Endothelial cell (in vitro differentiated cells): ENCODE data around the gene RCN1. TPM values are rescaled to one million over a fixed set of nuclear protein-coding genes. Genes with fewer than 3 reads are reported as not detected.

ENCODE experiments used
- DNase-seq: peaks from one replicate; pipeline ENCODE4 v3.0.0; 2021; ENCODE audit warnings: low spot score
- H3K27ac Mint-ChIP-seq: one replicate; pipeline ENCODE4 v1.8.0; 2021; ENCODE audit warnings: mixed read lengths, inconsistent platforms; ENCODE audit not compliant: unreplicated experiment
- H3K27me3 Mint-ChIP-seq: one replicate; pipeline ENCODE4 v1.8.0; 2021; ENCODE audit warnings: mild to moderate bottlenecking, moderate library complexity, mixed read lengths, inconsistent platforms; ENCODE audit not compliant: unreplicated experiment
- H3K36me3 Mint-ChIP-seq: one replicate; pipeline ENCODE4 v1.8.0; 2021; ENCODE audit warnings: mild to moderate bottlenecking, low read depth, mixed read lengths, inconsistent platforms; ENCODE audit not compliant: unreplicated experiment
- H3K4me1 Mint-ChIP-seq: one replicate; pipeline ENCODE4 v1.8.0; 2021; ENCODE audit warnings: mild to moderate bottlenecking, mixed read lengths, inconsistent platforms; ENCODE audit not compliant: unreplicated experiment
- H3K4me3 Mint-ChIP-seq: one replicate; pipeline ENCODE4 v1.8.0; 2021; ENCODE audit warnings: mild to moderate bottlenecking, mixed read lengths, inconsistent platforms; ENCODE audit not compliant: unreplicated experiment
- H3K9me3 Mint-ChIP-seq: one replicate; pipeline ENCODE4 v1.8.0; 2021; ENCODE audit warnings: mixed read lengths, inconsistent platforms; ENCODE audit not compliant: unreplicated experiment
- CTCF ChIP-seq: fragments of 200-600 bp; sonication (generic); IDR thresholded peaks from one replicate; pipeline ENCODE4 v1.5.0; 2021; ENCODE audit warnings: antibody characterized with exemption; ENCODE audit not compliant: unreplicated experiment
- total RNA-seq: library from RNA; stranded (reverse); fragmentation: NEBNext Ultra II Directional; extraction: Animal tissue kit (Norgen Biotek cat#: 25700); gene quantifications from one replicate; pipeline ENCODE4 v1.2.1, GENCODE V29; 2021; ENCODE audit not compliant: unreplicated experiment

The RCN1 gene
- total RNA-seq, 1 donor from 2014 or later, result 227 TPM

GRCh38 chr11:32131321-32131720 is 40.4 kb downstream of the RCN1 start:
- DNase-seq, result no peak
- no peak for TF ChIP-seq CTCF
- no peak overlapping the region for H3K4me3 Mint-ChIP-seq
- H3K4me1 Mint-ChIP-seq, result no peaks in the 10 kb centered on the region
- H3K36me3 Mint-ChIP-seq, result no peaks in the 10 kb centered on the region
- no peaks in the 10 kb centered on the region for H3K9me3 Mint-ChIP-seq
- no peak overlapping the region for H3K27ac Mint-ChIP-seq
- no peaks in the 10 kb centered on the region for H3K27me3 Mint-ChIP-seq

- Mint-ChIP-seq H3K27ac (no peak overlapping the region), H3K4me1 (no peaks in the 10 kb centered on the region), H3K4me3 (no peak overlapping the region), H3K9me3 (no peaks in the 10 kb centered on the region), H3K36me3 (no peaks in the 10 kb centered on the region), H3K27me3 (no peaks in the 10 kb centered on the region)
- TF ChIP-seq CTCF, result no peak
- no peak for DNase-seq
These were observed 45.8 kb downstream of the RCN1 start for GRCh38 chr11:32136657-32137056.

GRCh38 chr11:32137263-32137662 is 46.4 kb downstream of the RCN1 start:
- Mint-ChIP-seq H3K27ac (no peak overlapping the region), H3K36me3 (no peaks in the 10 kb centered on the region)
- no peak for TF ChIP-seq CTCF

GRCh38 chr11:32137869-32138268 is 47.0 kb downstream of the RCN1 start:
- Mint-ChIP-seq H3K4me1 (no peaks in the 10 kb centered on the region), H3K9me3 (no peaks in the 10 kb centered on the region), H3K27ac (no peak overlapping the region), H3K4me3 (no peak overlapping the region), H3K36me3 (no peaks in the 10 kb centered on the region), H3K27me3 (no peaks in the 10 kb centered on the region)
- no peak for DNase-seq
- no peak for TF ChIP-seq CTCF

More at GRCh38 chr11:32137263-32137662, 46.4 kb downstream of the RCN1 start:
- Mint-ChIP-seq H3K27me3 (no peaks in the 10 kb centered on the region), H3K4me3 (no peak overlapping the region), H3K9me3 (no peaks in the 10 kb centered on the region), H3K4me1 (no peaks in the 10 kb centered on the region)
- DNase-seq, result no peak

- Mint-ChIP-seq H3K27ac (no peak overlapping the region), H3K4me3 (no peak overlapping the region), H3K9me3 (no peaks in the 10 kb centered on the region), H3K36me3 (peaks cover 5% of the 10 kb centered on the region), H3K27me3 (no peaks in the 10 kb centered on the region), H3K4me1 (peaks cover 2% of the 10 kb centered on the region)
- DNase-seq, result no peak
- no peak for TF ChIP-seq CTCF
These were observed 48.0 kb downstream of the RCN1 start for GRCh38 chr11:32138902-32139301.
